Fibroblast of mammary gland (primary cell): ENCODE data around the gene KPRP.

ENCODE experiments used
- DNase-seq: peaks from one replicate; pipeline ENCODE4 v3.0.0-alpha.2; 2010; ENCODE audit warnings: low read depth
- H3K4me3 ChIP-seq: 2 replicates; pipeline ENCODE4 v1.5.1; 2011; ENCODE audit warnings: low read depth, mild to moderate bottlenecking, low read length, moderate library complexity; ENCODE audit not compliant: control insufficient read depth
- TF ChIP-seq, protein P1 (sequence below): conservative IDR thresholded peaks from 2 replicates; pipeline ENCODE4 v1.5.1; 2011; ENCODE audit warnings: low read depth, low read length, inconsistent platforms; ENCODE audit not compliant: control insufficient read depth, insufficient read depth

The KPRP gene

GRCh38 chr1:152753586-152753985, 4.2 kb upstream of the KPRP start:
- no peak overlapping the region for H3K4me3 ChIP-seq
- DNase-seq, result no peak
- TF ChIP-seq, protein P1, sequence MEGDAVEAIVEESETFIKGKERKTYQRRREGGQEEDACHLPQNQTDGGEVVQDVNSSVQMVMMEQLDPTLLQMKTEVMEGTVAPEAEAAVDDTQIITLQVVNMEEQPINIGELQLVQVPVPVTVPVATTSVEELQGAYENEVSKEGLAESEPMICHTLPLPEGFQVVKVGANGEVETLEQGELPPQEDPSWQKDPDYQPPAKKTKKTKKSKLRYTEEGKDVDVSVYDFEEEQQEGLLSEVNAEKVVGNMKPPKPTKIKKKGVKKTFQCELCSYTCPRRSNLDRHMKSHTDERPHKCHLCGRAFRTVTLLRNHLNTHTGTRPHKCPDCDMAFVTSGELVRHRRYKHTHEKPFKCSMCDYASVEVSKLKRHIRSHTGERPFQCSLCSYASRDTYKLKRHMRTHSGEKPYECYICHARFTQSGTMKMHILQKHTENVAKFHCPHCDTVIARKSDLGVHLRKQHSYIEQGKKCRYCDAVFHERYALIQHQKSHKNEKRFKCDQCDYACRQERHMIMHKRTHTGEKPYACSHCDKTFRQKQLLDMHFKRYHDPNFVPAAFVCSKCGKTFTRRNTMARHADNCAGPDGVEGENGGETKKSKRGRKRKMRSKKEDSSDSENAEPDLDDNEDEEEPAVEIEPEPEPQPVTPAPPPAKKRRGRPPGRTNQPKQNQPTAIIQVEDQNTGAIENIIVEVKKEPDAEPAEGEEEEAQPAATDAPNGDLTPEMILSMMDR, result no peak

DNA sequence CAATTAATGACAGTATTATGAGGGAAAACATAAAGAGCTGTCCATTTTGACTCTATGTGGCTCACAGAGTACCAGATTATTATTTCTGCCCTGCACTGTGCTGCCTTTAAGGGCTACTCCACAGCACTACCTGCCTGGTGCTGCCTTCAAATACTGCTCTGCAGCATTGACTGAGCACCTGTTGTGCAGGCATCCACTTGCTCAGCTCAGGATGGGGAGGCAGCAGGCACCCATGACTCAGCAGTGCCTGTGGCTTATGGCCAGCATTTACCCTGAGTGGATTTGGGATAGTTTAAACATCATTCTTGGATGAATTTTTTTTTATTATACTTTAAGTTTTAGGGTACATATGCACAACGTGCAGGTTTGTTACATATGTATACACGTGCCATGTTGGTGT, 953 bp upstream of the KPRP start:
- H3K4me3 ChIP-seq, result no peak overlapping the region
- DNase-seq, result peak; percentile 30
- TF ChIP-seq, protein P1, result no peak

DNA sequence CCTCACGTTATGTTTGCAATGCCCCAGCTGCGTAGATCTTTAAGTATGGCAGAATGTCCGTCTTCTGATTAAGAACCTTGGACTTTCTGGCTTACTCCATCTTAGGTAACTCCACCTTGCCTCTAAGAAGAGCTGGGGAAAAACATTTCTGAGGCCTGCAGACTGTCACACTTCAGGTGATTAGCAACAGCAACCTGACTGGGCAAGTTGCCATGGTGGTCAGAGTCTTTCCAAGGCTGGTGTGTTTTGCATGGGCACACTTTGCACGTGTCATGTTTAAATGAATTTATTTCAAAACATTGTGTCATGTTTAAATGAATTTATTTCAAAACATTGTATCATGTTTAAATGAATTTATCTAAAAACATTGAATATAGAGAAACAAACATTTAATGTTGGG, 811 bp downstream of the KPRP start:
- H3K4me3 ChIP-seq, result no peak overlapping the region
- TF ChIP-seq, protein P1, result no peak
- no peak for DNase-seq

DNA sequence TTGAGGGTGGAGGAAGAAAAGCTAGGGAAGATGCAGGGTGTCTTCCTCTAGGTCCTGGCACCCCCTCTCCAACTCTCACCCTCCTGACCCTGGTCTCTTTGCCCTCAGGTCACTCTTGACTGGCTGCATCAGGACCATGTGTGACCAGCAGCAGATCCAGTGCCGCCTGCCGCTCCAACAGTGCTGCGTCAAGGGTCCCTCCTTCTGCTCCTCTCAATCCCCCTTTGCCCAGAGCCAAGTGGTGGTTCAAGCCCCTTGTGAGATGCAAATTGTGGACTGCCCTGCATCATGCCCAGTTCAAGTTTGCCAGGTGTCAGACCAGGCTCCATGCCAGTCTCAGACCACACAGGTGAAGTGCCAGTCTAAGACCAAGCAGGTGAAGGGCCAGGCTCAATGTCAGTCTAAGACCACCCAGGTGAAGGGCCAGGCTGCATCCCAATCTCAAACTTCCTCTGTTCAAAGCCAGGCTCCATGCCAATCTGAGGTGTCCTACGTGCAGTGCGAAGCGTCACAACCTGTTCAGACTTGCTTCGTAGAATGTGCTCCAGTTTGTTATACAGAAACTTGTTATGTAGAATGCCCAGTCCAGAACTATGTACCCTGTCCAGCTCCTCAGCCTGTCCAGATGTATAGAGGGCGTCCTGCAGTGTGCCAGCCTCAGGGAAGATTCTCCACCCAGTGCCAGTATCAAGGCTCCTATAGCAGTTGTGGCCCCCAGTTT, 1.8 kb downstream of the KPRP start:
- no peak for DNase-seq
- TF ChIP-seq, protein P1, result no peak
- no peak overlapping the region for H3K4me3 ChIP-seq

- DNase-seq, result no peak
- no peak overlapping the region for H3K4me3 ChIP-seq
- TF ChIP-seq, protein P1, result no peak
Measured at GRCh38 chr1:152760551-152761190, 2.8 kb downstream of the KPRP start.

- peak; percentile 71 for DNase-seq
- TF ChIP-seq, protein P1, result no peak
- no peak overlapping the region for H3K4me3 ChIP-seq
Measured at GRCh38 chr1:152761609-152762213, 3.9 kb downstream of the KPRP start.
